NCI-H1436 (cell line): ENCODE results near the gene AGFG1.

Experiments
- DNase-seq: peaks from one replicate; lab custom pipeline; 2025; lab: John Stamatoyannopoulos, UW

AGFG1 gene

DNA sequence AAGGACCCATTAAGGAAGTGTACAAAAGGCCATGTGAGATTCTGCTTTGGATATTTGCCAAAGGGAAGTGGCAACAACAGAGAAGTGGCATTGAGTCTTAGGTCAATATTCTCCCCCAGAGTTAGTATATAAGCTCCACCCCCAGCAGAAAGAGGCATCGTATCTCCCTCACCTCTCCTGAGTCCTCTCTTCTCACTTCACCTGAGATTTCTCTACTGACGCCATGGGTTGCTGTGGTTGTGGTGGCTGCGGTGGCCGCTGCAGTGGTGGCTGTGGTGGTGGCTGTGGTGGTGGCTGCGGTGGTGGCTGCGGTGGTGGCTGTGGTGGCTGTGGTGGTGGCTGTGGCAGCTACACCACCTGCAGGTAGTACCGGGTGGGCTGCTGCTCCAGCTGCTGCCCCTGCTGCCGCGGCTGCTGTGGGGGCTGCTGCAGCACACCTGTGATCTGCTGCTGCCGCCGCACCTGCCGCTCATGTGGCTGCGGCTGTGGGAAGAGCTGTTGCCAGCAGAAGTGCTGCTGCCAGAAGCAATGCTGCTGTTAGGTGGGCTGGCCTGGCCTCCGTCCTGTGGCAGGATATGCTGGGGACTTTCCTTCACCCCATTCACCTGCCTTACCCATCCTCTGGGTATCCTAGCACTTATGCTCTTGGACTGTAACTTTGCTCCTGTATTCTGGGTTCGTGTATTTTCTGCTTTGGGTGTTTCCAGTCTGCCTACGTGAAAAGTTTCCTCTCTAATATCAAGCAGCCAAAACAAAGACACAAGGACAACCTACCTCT is 136.8 kb downstream of the AGFG1 start:
- DNase-seq: no peak

- no peak for DNase-seq
Measured at GRCh38 chr2:227610123-227610522, 138.2 kb downstream of the AGFG1 start.
